Liver (tissue), 3 donors: Measurements from ENCODE around the gene MAMDC4.

Source experiments
- EGR1 ChIP-seq, 2 donors: IDR thresholded peaks; 2 replicates each; pipeline ENCODE4 v1.6.1; 2016 to 2018; ENCODE audit warnings: antibody characterized with exemption in 2 of 2, low read depth in 2 of 2
- FOXA1 ChIP-seq: IDR thresholded peaks from 2 replicates; pipeline ENCODE4 v1.6.1; 2016; ENCODE audit warnings: antibody characterized with exemption
- GABPA ChIP-seq, 2 donors: IDR thresholded peaks in 1 of 2; conservative IDR thresholded peaks in 1 of 2; 2 replicates each; pipeline ENCODE4 v1.6.1; 2016; ENCODE audit warnings: antibody characterized with exemption in 2 of 2, mild to moderate bottlenecking in 1 of 2, moderate library complexity in 1 of 2
- HNF4A ChIP-seq, 2 donors: conservative IDR thresholded peaks; 2 replicates each; pipeline ENCODE4 v1.6.1; 2016; ENCODE audit warnings: antibody characterized with exemption in 2 of 2, mild to moderate bottlenecking in 2 of 2
- JUND ChIP-seq, 2 donors: IDR thresholded peaks; 2 replicates each; pipeline ENCODE4 v1.6.1; 2016; ENCODE audit warnings: antibody characterized with exemption in 2 of 2
- RAD21 ChIP-seq, 2 donors: IDR thresholded peaks; 2 replicates each; pipeline ENCODE4 v1.6.1; 2016; ENCODE audit warnings: antibody characterized with exemption in 2 of 2, mild to moderate bottlenecking in 2 of 2
- SP1 ChIP-seq: IDR thresholded peaks from 2 replicates; pipeline ENCODE4 v1.6.1; 2018; ENCODE audit warnings: antibody characterized with exemption, mild to moderate bottlenecking
- TAF1 ChIP-seq: conservative IDR thresholded peaks from 2 replicates; pipeline ENCODE4 v1.6.1; 2016; ENCODE audit warnings: antibody characterized with exemption, mild to moderate bottlenecking
- YY1 ChIP-seq: IDR thresholded peaks from 2 replicates; pipeline ENCODE4 v1.6.1; 2016; ENCODE audit warnings: antibody characterized with exemption, mild to moderate bottlenecking
- TF ChIP-seq, protein P1 (sequence below): fragments of 150-350 bp; IDR thresholded peaks from 2 replicates; pipeline ENCODE4 v1.5.1; 2017; ENCODE audit warnings: improper control_type of control experiment, low read depth, low read length; ENCODE audit not compliant: missing input control
- TF ChIP-seq, protein P2 (sequence below): IDR thresholded peaks from 2 replicates; pipeline ENCODE4 v1.6.1; 2016; ENCODE audit warnings: antibody characterized with exemption
- TF ChIP-seq, protein P3 (sequence below): IDR thresholded peaks from 2 replicates; pipeline ENCODE4 v1.6.1; 2016; ENCODE audit warnings: antibody characterized with exemption, mild to moderate bottlenecking
- TF ChIP-seq, protein P4 (sequence below): IDR thresholded peaks from 2 replicates; pipeline ENCODE4 v1.6.1; 2016; ENCODE audit warnings: antibody characterized with exemption
- TF ChIP-seq, protein P5 (sequence below): IDR thresholded peaks from 2 replicates; pipeline ENCODE4 v1.6.1; 2016; ENCODE audit warnings: antibody characterized with exemption
- donor health status: healthy.
- donor health status: healthy.

DNA sequence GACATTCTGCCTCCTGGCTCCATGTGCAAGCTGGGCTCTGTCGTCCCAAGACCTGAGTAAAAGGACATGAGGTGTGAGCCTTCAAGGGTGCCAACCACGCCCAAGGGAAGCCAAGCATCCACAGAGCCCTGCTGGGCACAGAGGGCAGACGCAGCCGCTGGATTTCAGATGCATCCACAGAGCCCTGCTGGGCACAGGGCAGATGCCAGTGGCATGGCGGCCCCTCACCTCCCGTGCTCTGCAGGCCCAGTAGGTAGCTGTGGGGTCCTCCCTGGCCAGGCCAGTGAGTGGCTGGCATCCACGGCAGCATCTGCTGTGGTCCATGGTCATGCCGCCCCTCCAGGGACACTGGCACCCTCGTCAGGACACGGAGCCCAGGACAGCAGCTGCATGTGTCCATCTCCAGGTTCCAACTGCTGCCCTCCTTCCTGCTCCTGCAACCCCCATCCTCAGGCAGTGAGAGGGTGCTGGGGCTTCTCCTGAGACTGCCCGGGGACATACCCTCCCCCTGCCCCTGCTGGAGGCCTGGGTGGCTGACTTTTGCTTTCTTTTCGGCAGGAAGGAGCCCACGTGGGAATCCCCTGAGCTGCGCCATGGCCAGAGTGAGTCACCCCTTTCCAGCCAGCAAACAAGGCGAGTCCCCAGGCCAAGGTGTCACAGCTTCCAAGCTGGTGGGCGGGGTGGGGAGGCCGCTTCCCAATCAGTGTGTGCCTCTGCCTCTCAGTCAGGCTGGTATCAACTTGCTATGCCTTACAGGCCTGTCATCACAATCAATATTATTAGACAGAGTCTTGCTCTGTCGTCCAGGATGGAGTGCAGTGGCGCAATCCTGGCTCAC lies 30.2 kb downstream of the MAMDC4 start:
- TF ChIP-seq, protein P1, sequence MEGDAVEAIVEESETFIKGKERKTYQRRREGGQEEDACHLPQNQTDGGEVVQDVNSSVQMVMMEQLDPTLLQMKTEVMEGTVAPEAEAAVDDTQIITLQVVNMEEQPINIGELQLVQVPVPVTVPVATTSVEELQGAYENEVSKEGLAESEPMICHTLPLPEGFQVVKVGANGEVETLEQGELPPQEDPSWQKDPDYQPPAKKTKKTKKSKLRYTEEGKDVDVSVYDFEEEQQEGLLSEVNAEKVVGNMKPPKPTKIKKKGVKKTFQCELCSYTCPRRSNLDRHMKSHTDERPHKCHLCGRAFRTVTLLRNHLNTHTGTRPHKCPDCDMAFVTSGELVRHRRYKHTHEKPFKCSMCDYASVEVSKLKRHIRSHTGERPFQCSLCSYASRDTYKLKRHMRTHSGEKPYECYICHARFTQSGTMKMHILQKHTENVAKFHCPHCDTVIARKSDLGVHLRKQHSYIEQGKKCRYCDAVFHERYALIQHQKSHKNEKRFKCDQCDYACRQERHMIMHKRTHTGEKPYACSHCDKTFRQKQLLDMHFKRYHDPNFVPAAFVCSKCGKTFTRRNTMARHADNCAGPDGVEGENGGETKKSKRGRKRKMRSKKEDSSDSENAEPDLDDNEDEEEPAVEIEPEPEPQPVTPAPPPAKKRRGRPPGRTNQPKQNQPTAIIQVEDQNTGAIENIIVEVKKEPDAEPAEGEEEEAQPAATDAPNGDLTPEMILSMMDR = no peak
- TF ChIP-seq GABPA (IDR thresholded peaks at IDR 0.05 in 1 of 2, conservative IDR thresholded peaks at IDR 0.05 in 1 of 2) (peak in 1 of 2 donors; percentile 32), TAF1 (no peak), YY1 (peak; percentile 83), SP1 (peak; percentile 77), EGR1 (IDR thresholded peaks at IDR 0.05; ENCODE audit: low read depth in 2 of 2) (peak; percentile 42 to 90), JUND (IDR thresholded peaks at IDR 0.05) (peak; percentile 96 to 98), RAD21 (IDR thresholded peaks at IDR 0.05) (peak; percentile 29 to 53), HNF4A (conservative IDR thresholded peaks at IDR 0.05) (peak; percentile 62 to 68), FOXA1 (no peak)
- TF ChIP-seq, protein P2, sequence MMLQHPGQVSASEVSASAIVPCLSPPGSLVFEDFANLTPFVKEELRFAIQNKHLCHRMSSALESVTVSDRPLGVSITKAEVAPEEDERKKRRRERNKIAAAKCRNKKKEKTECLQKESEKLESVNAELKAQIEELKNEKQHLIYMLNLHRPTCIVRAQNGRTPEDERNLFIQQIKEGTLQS = peak; percentile 91
- TF ChIP-seq, protein P3, sequence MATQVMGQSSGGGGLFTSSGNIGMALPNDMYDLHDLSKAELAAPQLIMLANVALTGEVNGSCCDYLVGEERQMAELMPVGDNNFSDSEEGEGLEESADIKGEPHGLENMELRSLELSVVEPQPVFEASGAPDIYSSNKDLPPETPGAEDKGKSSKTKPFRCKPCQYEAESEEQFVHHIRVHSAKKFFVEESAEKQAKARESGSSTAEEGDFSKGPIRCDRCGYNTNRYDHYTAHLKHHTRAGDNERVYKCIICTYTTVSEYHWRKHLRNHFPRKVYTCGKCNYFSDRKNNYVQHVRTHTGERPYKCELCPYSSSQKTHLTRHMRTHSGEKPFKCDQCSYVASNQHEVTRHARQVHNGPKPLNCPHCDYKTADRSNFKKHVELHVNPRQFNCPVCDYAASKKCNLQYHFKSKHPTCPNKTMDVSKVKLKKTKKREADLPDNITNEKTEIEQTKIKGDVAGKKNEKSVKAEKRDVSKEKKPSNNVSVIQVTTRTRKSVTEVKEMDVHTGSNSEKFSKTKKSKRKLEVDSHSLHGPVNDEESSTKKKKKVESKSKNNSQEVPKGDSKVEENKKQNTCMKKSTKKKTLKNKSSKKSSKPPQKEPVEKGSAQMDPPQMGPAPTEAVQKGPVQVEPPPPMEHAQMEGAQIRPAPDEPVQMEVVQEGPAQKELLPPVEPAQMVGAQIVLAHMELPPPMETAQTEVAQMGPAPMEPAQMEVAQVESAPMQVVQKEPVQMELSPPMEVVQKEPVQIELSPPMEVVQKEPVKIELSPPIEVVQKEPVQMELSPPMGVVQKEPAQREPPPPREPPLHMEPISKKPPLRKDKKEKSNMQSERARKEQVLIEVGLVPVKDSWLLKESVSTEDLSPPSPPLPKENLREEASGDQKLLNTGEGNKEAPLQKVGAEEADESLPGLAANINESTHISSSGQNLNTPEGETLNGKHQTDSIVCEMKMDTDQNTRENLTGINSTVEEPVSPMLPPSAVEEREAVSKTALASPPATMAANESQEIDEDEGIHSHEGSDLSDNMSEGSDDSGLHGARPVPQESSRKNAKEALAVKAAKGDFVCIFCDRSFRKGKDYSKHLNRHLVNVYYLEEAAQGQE = no peak
- TF ChIP-seq, protein P4, sequence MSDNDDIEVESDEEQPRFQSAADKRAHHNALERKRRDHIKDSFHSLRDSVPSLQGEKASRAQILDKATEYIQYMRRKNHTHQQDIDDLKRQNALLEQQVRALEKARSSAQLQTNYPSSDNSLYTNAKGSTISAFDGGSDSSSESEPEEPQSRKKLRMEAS = peak; percentile 74
- TF ChIP-seq, protein P5, sequence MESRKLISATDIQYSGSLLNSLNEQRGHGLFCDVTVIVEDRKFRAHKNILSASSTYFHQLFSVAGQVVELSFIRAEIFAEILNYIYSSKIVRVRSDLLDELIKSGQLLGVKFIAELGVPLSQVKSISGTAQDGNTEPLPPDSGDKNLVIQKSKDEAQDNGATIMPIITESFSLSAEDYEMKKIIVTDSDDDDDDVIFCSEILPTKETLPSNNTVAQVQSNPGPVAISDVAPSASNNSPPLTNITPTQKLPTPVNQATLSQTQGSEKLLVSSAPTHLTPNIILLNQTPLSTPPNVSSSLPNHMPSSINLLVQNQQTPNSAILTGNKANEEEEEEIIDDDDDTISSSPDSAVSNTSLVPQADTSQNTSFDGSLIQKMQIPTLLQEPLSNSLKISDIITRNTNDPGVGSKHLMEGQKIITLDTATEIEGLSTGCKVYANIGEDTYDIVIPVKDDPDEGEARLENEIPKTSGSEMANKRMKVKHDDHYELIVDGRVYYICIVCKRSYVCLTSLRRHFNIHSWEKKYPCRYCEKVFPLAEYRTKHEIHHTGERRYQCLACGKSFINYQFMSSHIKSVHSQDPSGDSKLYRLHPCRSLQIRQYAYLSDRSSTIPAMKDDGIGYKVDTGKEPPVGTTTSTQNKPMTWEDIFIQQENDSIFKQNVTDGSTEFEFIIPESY = no peak
